ENCODE results near the gene SLC35F1.

DNA sequence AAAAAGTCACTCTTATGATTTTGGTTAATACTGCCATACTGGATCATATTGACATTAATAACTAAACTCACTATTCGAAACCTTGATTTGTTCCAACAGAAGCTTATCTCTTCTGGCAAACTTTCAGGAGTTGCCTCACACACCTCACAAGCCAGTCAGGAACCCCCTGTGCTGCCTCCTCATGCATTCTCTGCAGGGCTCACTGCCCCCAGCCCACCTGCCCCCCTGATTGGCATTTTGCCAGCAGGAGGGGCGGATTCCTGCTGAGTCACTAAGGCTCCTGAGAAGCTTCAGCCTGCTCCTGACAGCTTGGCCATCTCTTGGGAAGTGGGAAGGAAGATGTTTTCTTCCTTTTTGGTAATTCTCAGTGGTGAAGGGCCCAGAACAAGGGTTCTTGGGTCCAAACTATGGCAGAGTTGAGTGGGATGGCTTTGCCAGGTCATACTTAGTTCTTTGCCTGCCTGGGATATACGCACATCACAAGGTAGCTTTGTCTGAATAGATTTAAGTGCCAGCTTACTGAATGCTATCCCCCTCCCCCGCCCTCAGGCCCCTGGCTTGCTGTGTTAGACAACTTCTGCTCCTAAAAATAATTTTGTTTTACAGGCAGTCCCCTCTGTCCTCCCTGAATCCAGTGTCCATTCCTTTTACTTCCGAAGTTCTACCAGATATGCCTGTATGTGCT lies 31.4 kb downstream of the SLC35F1 start:
- TF ChIP-seq EP300 (IDR thresholded peaks at IDR 0.05) (no peak), CTCF (IDR thresholded peaks at IDR 0.05) (no peak)

Measured in esophagus muscularis mucosa (tissue), 3 donors.